Stimulated activated CD8-positive, alpha-beta memory T cell treated with anti-CD3 and anti-CD28 coated beads, Interleukin-12 subunit alpha, Interleukin-12 subunit beta, amount 100 ng/mL, for 1 hour (primary cell): ENCODE results near the gene KCNK16.

ENCODE experiments used
- DNase-seq: peaks from one replicate; pipeline ENCODE4 v3.0.0-alpha.2; 2020; ENCODE audit warnings: low read depth

KCNK16 gene

DNA sequence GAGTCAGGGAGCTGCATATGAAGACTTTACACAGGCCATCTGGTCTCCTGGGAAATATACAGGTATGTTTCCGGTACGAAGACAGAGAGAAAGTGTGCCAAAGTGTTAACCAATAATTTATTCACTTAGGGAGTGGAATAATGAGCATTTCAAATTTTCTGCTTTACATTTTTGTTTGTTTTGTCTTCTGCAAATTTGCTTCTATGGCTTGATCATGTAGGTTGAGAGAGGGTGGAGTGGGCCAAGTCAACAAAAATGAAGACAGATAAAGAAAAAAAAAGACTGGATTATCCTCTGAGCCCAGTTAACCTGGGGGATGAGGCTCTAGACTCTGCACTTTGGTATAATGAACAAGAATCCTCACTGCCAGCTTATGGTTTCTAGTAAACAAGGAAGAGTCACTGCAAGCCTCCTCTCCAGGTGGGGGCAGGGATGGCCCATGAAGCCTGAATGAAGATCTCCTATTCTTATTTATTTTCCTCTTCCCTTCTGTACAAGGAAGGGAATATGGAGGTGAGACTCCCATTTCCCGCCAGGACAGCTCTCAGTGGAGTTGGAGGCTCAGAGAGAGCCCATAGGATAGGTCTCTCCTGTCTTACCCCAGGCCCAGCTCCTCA lies 46.0 kb downstream of the KCNK16 start:
- no peak for DNase-seq

DNA sequence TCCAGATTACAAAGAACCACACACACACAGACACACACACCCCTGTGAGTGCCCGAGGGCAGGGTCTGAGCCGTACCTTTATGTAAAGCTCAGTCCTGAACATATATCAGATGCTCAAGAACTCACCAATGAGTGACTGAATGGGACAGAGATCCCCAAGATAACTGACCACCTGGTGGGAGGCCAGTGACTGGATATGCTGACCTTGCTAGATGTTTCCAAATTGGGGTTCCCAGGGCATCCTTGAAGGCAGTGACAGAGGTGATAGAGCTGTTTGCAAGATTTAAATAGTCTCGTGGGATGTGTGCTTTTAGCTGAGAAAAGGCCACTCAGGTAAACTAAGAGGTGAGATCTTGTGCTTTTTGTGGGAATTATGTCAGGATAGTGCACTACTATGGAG lies 47.6 kb downstream of the KCNK16 start:
- DNase-seq: no peak

DNA sequence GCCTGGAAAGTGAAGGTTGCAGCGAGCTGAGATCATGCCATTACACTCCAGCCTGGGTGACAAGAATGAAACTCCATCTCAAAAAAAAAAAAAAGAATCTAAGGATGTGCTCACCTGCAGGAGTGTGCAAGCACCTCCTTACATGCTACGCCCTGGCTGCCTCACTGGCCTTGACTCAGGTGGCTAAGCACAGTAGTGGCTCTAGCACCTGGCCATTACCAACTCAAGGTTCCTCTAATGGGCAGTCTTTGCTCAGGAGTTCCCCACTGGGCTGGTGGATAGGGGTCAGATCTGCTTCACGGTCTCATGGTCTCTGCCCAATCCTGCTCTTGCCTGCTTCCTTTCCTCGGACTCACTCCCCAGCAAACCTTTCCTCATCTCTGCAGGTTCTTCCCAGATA lies 48.0 kb downstream of the KCNK16 start:
- DNase-seq: no peak

DNA sequence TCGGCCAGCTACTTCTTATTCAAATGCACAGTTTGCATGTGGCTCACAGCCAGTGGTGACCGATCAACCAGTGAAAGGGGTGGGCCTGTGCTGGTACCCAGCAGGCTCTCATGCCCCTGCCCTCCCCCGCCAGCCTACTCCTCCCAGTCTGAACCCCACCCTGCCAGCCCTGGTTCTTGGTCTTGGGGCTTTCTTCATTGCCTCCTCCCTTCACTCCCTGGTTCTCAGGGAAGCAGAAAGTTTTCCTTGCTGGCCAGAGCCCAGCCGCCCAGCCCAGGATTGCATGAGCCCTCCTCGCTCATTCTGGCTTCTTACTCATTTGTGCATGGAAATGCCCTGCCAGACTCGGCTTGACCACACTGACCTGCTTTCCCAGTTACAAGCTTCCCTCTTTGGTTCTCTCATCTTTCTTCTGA lies 49.1 kb downstream of the KCNK16 start:
- no peak for DNase-seq

DNA sequence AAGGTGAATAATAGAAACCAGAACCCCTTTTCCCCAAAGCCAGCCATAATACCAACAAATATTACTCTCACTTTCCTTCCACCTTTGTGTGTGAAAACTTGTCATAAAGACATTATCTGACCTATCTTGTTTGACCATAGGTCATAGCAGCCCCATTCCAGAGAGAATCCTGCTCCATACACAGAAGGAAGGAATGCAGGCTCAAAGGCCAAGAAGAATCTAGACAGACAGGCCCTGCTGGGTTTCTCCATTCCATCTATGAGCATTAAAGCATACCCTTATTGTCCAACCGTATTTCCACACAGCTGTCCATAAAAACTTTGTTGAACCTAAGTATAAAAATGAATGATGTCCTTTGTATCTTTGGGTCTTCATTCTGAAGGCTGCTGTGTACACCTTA lies 52.5 kb downstream of the KCNK16 start:
- DNase-seq: no peak

DNA sequence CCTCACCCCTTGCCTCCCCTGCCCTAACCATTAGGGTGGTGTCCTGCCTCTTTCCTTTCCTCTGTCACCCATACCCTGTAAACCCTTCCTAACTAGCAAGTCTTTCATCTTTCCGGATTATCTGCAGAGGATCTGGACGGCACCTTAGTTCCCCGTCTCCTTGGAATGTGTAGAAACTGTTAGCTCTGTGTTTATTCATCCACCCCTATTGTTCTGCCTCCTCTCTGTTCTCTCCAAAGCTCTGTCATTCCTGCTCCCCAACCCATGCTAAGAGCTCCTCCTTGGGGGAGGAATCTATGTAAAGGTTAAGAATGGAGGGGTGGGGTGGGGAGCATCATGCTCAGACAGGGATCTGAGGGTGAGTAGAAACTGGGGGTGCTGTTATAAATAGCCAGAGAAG lies 53.8 kb downstream of the KCNK16 start:
- DNase-seq: no peak

DNA sequence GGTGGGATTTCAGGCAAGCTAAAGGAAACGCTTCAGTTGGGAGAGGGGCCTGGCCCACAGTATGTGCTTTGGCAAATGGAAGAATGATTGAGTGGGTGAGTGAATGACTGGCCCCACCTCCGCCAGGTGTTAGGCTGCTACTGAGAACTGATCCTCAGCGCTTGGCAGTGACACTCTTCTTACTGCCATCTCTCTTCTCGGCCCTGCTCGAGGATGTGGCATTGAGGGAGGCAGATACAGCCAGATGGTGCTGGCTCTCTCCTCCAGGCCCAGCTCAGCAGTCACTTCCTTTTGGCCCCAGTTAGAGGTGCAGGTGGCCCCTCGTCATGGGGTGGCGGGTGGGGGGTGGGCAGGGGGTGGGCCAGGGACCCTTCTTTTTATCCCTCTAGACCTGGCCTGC lies 54.3 kb downstream of the KCNK16 start:
- DNase-seq: no peak

DNA sequence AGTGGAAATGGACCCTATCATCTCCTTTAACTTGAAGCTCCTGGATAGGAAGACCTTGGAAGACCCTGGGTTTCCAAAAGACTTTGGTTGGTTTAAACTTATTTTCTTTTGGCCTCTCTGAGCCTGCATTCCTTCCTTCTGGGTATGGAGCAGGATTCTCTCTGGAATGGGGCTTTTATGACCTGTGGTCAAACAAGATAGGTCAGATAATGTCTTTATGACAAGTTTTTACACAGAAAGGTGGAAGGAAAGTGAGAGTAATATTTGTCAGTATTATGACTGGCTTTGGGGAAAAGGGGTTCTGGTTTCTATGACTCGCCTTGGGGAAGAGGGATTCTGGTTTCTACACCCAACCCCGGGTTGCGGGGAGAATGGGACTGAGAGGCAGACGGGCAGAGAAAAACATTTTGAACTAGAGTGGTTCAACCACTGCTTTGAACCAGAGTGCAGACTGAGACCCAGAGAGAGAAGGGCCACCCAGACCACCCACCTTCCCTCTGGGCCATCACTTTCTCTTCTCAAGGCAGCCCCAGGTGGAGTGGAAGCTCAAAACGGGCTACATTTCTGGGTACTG lies 55.6 kb downstream of the KCNK16 start:
- DNase-seq: no peak

DNA sequence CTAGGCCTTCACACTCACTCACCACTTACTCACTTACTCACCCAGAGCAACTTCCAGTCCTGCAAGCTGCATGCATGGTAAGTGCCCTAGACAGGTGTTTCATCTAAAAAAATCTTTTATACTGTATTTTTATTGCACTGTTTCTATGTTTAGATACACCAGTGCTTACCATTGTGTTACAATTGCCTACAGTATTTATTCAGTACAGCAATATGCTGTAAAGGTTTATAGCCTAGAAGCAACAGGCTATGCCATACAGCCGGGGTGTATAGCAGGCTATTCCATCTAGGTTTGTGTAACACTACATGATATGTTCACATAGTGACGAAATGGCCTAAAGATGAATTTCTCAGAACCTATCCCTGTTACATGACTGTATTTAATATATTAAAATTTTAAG lies 56.1 kb downstream of the KCNK16 start:
- DNase-seq: no peak
